K562 treated with DMSO at 1 percent for 24 hours (cell line): ENCODE data around the gene OR4L1. TPM values are rescaled to one million over a fixed set of nuclear protein-coding genes. Genes with fewer than 3 reads are reported as not detected.

ENCODE experiments used
- total RNA-seq: library from RNA; unstranded; fragments of 300-600 nt; gene quantifications from 2 replicates; pipeline ENCODE4 v1.2.3, GENCODE V29; 2022; ENCODE audit warnings: low read depth; ENCODE audit not compliant: insufficient read depth

Gene OR4L1, protein sequence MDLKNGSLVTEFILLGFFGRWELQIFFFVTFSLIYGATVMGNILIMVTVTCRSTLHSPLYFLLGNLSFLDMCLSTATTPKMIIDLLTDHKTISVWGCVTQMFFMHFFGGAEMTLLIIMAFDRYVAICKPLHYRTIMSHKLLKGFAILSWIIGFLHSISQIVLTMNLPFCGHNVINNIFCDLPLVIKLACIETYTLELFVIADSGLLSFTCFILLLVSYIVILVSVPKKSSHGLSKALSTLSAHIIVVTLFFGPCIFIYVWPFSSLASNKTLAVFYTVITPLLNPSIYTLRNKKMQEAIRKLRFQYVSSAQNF
- total RNA-seq = not detected in 2 replicates

DNA sequence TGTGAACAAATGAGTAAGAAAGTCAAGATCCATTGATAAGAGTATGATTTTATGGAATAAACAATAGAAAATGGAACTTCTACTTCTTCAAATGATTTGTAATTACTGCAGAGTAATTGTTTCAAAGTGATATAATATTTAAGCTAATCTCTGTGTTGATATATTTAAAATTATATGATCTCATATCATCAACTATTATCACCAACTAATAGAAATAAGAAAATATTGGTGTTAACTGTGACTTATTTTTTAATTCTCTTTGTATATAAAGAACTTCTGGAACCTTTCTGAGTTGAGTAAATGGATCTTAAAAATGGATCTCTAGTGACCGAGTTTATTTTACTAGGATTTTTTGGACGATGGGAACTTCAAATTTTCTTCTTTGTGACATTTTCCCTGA lies at the start of gene OR4L1:
TSS of gene OR4L1 (plus strand) at position 301 of the 400 bp plus-strand sequence. CDS start at position 301, 0 bp downstream.

DNA sequence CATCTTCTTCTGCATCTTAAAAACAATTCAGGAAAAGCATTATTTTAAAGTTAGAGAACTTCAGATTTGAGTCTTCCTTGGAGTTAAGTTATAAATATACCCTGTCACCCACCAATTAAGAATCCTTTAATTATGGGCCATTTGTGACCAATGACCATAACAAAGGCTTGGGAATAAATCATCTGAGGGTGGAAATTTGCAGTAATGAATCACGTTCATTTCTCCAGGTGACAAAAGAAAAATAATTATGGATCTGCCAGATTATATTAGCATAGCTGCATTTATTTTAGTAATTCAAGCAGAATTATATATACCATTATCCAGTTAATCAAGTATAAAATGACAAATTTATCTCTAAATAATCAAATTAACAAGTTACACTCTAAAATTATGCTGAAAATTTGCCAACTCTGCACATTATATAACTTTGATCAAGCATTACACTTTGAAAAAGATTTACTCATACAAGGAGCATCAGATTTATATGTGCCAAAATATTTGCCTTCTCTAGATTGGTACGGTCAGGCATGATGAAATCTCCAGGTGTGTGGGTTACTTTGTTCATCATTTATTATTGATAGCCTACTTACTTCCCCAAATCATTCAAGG lies 40.5 kb upstream of the OR4L1 start, which contains the start of gene OR4K14:
TSS of gene OR4K14 (minus strand) at position 51 of the 609 bp plus-strand sequence. CDS start 4,114 bp downstream, outside the sequence.

DNA sequence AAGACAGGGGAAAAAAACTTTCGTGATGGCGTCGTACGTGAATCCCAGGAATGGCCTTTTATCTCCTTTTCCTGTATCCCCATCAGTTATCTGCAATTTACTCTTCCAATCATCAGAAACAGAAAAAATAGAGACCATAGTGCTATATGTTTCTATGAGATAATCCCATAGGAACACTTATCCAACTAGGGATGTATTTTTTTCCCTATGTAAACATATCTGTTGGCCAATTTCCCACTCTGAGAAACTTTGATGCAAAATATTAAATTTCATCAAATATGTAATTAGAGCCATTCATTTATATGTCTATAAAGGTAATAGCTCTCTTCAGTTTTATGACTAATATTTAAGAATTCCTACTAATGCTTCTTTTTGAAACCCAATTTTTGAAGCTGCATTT lies 23.9 kb upstream of the OR4L1 start, which contains the start of gene OR4K13:
TSS of gene OR4K13 (minus strand) at position 101 of the 400 bp plus-strand sequence. CDS start 1,280 bp downstream, outside the sequence.

DNA sequence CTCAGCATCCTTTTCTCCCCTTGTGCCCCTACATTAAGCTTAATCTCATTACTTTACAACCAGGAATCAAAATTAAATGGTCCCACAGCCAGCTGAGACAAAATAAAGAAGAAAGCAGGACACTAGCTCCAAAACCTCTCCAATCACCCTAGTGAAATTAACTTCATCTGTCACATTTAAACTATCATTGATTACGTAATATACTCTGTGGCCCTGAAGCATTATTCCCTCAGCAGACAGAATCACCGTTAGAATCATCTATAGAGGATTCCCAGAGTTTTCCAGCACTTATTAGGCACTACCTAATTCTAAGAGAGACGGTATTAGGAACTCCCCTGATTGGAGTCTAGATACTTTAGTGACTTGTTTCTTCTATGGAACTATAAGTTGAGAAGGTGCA lies 50.6 kb downstream of the OR4L1 start, which contains the start of gene OR4K17:
TSS of gene OR4K17 (plus strand) at position 302 of the 400 bp plus-strand sequence. CDS start 6,761 bp downstream, outside the sequence.

Other genes starting within 250 kb of the OR4L1 start
- not detected in 2 replicates for gene OR4K2, start 184.9 kb upstream of the OR4L1 start, total RNA-seq
- gene OR4K5, start 139.4 kb upstream of the OR4L1 start, total RNA-seq = not detected in 2 replicates
- not detected in 2 replicates for gene OR4K1, start 129.1 kb upstream of the OR4L1 start, total RNA-seq
- gene OR4K15, start 84.5 kb upstream of the OR4L1 start, total RNA-seq = not detected in 2 replicates
- not detected in 2 replicates for gene OR4Q2, start 57.9 kb upstream of the OR4L1 start, total RNA-seq
- not detected in 2 replicates for gene OR4K14, start 40.7 kb upstream of the OR4L1 start, total RNA-seq
- not detected in 2 replicates for gene OR4K13, start 24.0 kb upstream of the OR4L1 start, total RNA-seq
- not detected in 2 replicates for gene OR4K17, start 50.7 kb downstream of the OR4L1 start, total RNA-seq
- not detected in 2 replicates for gene OR4N5, start 78.8 kb downstream of the OR4L1 start, total RNA-seq
- not detected in 2 replicates for gene OR11G2, start 130.9 kb downstream of the OR4L1 start, total RNA-seq
- gene OR11H6, start 163.7 kb downstream of the OR4L1 start, total RNA-seq = not detected in 2 replicates
- gene OR11H7, start 168.9 kb downstream of the OR4L1 start, total RNA-seq = not detected in 2 replicates
- gene OR11H4, start 179.2 kb downstream of the OR4L1 start, total RNA-seq = not detected in 2 replicates
- gene TTC5, start 245.9 kb downstream of the OR4L1 start, total RNA-seq = 4.7 and 9.8 TPM in 2 replicates